DND-41 (cell line): Measurements from ENCODE around the gene NEGR1.

Experiments
- ATAC-seq: fragments of 200-7000 bp; cut with Tn5 transposase; 3 replicates; pipeline ENCODE4 v1.9.1; 2021; ENCODE audit warnings: low read depth; ENCODE audit not compliant: insufficient read depth
- DNase-seq: peaks from one replicate; pipeline ENCODE4 v3.0.0-alpha.2; 2020
- H2AFZ ChIP-seq: 2 replicates; pipeline ENCODE4 v1.6.0; 2012; ENCODE audit warnings: low read depth, low read length
- H3K27ac ChIP-seq: 2 replicates; pipeline ENCODE4 v1.5.1; 2012; ENCODE audit warnings: low read length, inconsistent platforms
- H3K27me3 ChIP-seq: fragments of 200-600 bp; sonication (generic); 2 replicates; pipeline ENCODE4 v1.6.0; 2012; ENCODE audit warnings: low read length, mild to moderate bottlenecking, inconsistent platforms; ENCODE audit not compliant: insufficient read depth, poor library complexity
- H3K36me3 ChIP-seq: 2 replicates; pipeline ENCODE4 v1.5.1; 2012; ENCODE audit warnings: low read length, inconsistent platforms; ENCODE audit not compliant: insufficient read depth
- H3K4me1 ChIP-seq: 2 replicates; pipeline ENCODE4 v1.5.1; 2012; ENCODE audit warnings: mild to moderate bottlenecking, low read length; ENCODE audit not compliant: insufficient read depth
- H3K4me2 ChIP-seq: 2 replicates; pipeline ENCODE4 v1.6.0; 2012; ENCODE audit warnings: mild to moderate bottlenecking, moderate library complexity, low read length, inconsistent platforms; ENCODE audit not compliant: insufficient read depth
- H3K4me3 ChIP-seq, 2 experiments: fragments of 200-600 bp in 1 of 2; shearing (Covaris generic) in 1 of 2; 2 replicates each; pipeline ENCODE4 v1.5.1; 2012 to 2016; ENCODE audit warnings: inconsistent platforms in 2 of 2, low read length in 2 of 2, mild to moderate bottlenecking in 2 of 2, low read depth in 1 of 2, moderate library complexity in 1 of 2
- H3K79me2 ChIP-seq: 2 replicates; pipeline ENCODE4 v1.6.0; 2012; ENCODE audit warnings: low read length, inconsistent platforms; ENCODE audit not compliant: insufficient read depth
- H3K9ac ChIP-seq: 2 replicates; pipeline ENCODE4 v1.6.0; 2012; ENCODE audit warnings: low read depth, mild to moderate bottlenecking, inconsistent platforms, low read length, moderate library complexity
- H3K9me3 ChIP-seq: 2 replicates; pipeline ENCODE4 v1.5.1; 2012; ENCODE audit warnings: low read length, moderate library complexity, mild to moderate bottlenecking, inconsistent platforms; ENCODE audit not compliant: insufficient read depth, severe bottlenecking
- H4K20me1 ChIP-seq: 2 replicates; pipeline ENCODE4 v1.6.0; 2012; ENCODE audit warnings: low read length; ENCODE audit not compliant: insufficient read depth
- EZH2 ChIP-seq: IDR thresholded peaks from 3 replicates; pipeline ENCODE4 v1.6.1; 2012; ENCODE audit warnings: borderline replicate concordance, low read depth, mild to moderate bottlenecking, moderate library complexity, low read length, inconsistent platforms; ENCODE audit not compliant: severe bottlenecking
- TF ChIP-seq, protein P1 (sequence below): IDR thresholded peaks from 2 replicates; pipeline ENCODE4 v1.5.1; 2012; ENCODE audit warnings: borderline replicate concordance, low read length, moderate library complexity, mild to moderate bottlenecking; ENCODE audit not compliant: poor library complexity, severe bottlenecking; ENCODE audit errors: extremely low read depth

The NEGR1 gene

DNA sequence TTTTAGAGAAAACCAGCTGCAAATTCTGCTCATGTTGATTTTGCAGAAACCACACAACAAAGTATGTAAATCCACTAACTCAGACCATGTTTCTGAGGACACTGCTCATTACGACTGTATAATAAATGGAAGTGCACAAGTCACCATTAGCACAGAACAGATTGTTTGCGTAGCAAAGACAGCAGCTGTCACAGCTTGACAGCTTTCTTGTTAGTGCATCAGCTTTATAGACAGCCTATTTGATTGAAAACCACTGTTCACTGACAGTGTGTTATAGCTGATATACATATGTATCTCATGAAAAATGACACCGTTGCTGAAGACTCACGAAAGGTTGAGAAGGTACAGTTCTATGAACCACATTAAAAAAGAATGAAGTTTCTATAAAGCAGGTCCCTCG lies 641.3 kb downstream of the NEGR1 start:
- Histone ChIP-seq H3K27ac (no peak overlapping the region), H3K4me1 (no peaks in the 10 kb centered on the region), H3K4me3 (no peak overlapping the region), H3K79me2 (no peaks in the 10 kb centered on the region), H4K20me1 (no peaks in the 10 kb centered on the region), H3K4me2 (no peak overlapping the region), H3K27me3 (no peaks in the 10 kb centered on the region), H3K36me3 (no peaks in the 10 kb centered on the region), H3K9me3 (no peaks in the 10 kb centered on the region), H2AFZ (no peak overlapping the region), H3K9ac (no peak overlapping the region)
- ATAC-seq (no peak), DNase-seq (no peak)
- TF ChIP-seq, protein P1, sequence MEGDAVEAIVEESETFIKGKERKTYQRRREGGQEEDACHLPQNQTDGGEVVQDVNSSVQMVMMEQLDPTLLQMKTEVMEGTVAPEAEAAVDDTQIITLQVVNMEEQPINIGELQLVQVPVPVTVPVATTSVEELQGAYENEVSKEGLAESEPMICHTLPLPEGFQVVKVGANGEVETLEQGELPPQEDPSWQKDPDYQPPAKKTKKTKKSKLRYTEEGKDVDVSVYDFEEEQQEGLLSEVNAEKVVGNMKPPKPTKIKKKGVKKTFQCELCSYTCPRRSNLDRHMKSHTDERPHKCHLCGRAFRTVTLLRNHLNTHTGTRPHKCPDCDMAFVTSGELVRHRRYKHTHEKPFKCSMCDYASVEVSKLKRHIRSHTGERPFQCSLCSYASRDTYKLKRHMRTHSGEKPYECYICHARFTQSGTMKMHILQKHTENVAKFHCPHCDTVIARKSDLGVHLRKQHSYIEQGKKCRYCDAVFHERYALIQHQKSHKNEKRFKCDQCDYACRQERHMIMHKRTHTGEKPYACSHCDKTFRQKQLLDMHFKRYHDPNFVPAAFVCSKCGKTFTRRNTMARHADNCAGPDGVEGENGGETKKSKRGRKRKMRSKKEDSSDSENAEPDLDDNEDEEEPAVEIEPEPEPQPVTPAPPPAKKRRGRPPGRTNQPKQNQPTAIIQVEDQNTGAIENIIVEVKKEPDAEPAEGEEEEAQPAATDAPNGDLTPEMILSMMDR: no peak
- no peak for TF ChIP-seq EZH2

DNA sequence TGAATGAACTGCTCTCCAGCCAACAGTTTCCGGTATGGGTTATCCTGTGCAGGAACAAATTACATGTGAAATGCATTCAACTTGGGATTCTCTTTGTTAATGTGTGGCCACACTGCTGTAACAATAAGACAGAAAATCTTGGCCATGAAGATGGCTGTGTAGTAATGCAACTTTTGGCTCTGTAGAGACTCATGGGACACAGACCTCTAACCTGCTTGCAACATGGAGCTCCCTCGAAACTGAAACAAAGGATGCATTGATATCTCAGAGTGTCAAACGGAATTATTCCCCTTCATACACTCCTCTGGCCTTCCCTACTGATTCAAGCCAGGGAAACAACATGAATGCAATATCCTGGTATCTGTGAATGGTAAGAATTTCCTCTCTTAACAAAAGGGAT lies 642.2 kb downstream of the NEGR1 start:
- ATAC-seq (no peak), DNase-seq (no peak)
- TF ChIP-seq EZH2: no peak
- TF ChIP-seq, protein P1: no peak

DNA sequence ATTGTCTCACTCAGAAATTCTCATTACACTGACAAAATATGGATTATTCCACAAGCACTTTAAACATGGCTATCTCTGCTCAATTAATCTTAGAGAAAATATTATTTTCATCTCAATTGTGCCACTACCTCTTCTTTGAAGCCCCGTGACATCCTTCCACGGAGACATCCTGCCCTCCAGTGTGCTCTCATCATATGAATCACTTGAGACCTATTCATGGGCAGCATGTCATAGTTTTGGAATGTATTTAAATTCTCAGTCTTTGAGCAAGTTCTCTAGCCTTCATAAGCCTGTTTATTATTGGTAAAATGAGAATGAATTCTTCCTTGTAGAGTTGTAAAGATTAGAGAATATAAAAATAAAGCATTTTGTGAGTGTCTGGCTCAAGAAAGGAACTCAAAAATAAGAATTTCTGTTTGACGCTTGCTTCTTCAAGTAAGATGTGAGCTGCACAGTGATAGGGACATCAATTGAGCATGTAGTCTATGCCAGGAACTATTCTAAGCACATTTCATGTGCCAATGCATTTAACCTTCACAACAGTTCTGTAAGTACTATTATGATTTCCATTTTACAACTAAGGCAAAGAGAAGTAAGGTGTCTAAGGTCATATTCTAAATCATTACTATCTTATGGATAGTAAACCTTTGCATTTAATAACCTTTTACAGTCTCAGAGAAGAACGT lies 644.1 kb downstream of the NEGR1 start:
- no peaks in the 10 kb centered on the region for H3K27me3 ChIP-seq
- no peaks in the 10 kb centered on the region for H4K20me1 ChIP-seq
- no peaks in the 10 kb centered on the region for H3K79me2 ChIP-seq
- H3K4me2 ChIP-seq: no peak overlapping the region
- TF ChIP-seq, protein P1: no peak
- TF ChIP-seq EZH2: no peak
- no peak overlapping the region for H2AFZ ChIP-seq
- H3K4me1 ChIP-seq: no peaks in the 10 kb centered on the region
- no peak for DNase-seq
- ATAC-seq: no peak
- no peak overlapping the region for H3K9ac ChIP-seq
- no peak overlapping the region for H3K27ac ChIP-seq
- H3K4me3 ChIP-seq: no peak overlapping the region
- H3K36me3 ChIP-seq: no peaks in the 10 kb centered on the region
- peaks cover 4% of the 10 kb centered on the region for H3K9me3 ChIP-seq

More for the DNA sequence above, 642.2 kb downstream of the NEGR1 start:
- H3K27ac ChIP-seq: no peak overlapping the region
- H2AFZ ChIP-seq: no peak overlapping the region
- H4K20me1 ChIP-seq: no peaks in the 10 kb centered on the region
- no peaks in the 10 kb centered on the region for H3K4me1 ChIP-seq
- H3K4me2 ChIP-seq: no peak overlapping the region
- no peaks in the 10 kb centered on the region for H3K27me3 ChIP-seq
- no peaks in the 10 kb centered on the region for H3K36me3 ChIP-seq
- no peak overlapping the region for H3K9ac ChIP-seq
- no peak overlapping the region for H3K4me3 ChIP-seq
- H3K79me2 ChIP-seq: no peaks in the 10 kb centered on the region
- H3K9me3 ChIP-seq: peaks cover 4% of the 10 kb centered on the region

DNA sequence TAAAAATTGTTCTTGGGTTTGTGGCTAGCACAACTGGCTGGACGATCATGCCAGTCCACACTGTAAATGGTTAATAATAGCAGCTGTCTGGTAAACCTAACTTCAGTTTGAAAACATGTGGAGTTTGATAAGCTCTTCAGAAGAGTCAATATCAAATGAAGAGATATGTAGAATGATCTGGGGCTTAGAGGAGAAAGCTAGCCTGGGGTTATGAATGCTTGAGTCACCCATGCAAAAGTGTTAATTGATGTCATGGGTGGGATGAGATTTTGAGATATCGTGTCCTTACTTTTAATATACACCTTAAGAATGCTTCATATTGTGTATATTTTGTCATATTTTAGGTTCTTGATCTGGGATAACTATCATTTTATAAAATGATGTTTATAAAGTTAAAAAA lies 646.8 kb downstream of the NEGR1 start:
- no peak overlapping the region for H3K4me2 ChIP-seq
- H3K27me3 ChIP-seq: no peaks in the 10 kb centered on the region
- no peaks in the 10 kb centered on the region for H3K4me1 ChIP-seq
- ATAC-seq (no peak), DNase-seq (no peak)
- H3K79me2 ChIP-seq: no peaks in the 10 kb centered on the region
- H3K9ac ChIP-seq: no peak overlapping the region
- peaks cover 4% of the 10 kb centered on the region for H3K9me3 ChIP-seq
- no peak overlapping the region for H3K27ac ChIP-seq
- H2AFZ ChIP-seq: no peak overlapping the region
- TF ChIP-seq, protein P1: no peak
- no peak for TF ChIP-seq EZH2
- H3K36me3 ChIP-seq: no peaks in the 10 kb centered on the region
- H4K20me1 ChIP-seq: no peaks in the 10 kb centered on the region
- H3K4me3 ChIP-seq: no peak overlapping the region
